ENCODE measurements around the gene SRRM4. TPM values are rescaled to one million over a fixed set of nuclear protein-coding genes. Genes with fewer than 3 reads are reported as not detected.
"Not testable (repeated sequence)": the region's sequence is repeated elsewhere in the genome, so short reads cannot be mapped to it uniquely, and the experiment has no call there.

Gene SRRM4
- total RNA-seq, 1 experiment from 2014 or later: not detected

- in situ Hi-C loops (cut with HindIII; ENCODE audit: low pct_unique_long_range_greater_than_20kb, low sequenced_read_pairs): no loop called here
- no peak for DNase-seq (ENCODE audit: low read depth)
Observed at GRCh38 chr12:119096429-119097202, 115.3 kb downstream of the SRRM4 start.

GRCh38 chr12:119100933-119101332 is 119.6 kb downstream of the SRRM4 start:
- no peak for DNase-seq (ENCODE audit: low read depth)
- in situ Hi-C loops (cut with HindIII; ENCODE audit: low pct_unique_long_range_greater_than_20kb, low sequenced_read_pairs): no loop called here

GRCh38 chr12:119102274-119102673 is 120.9 kb downstream of the SRRM4 start:
- in situ Hi-C loops (cut with HindIII; ENCODE audit: low pct_unique_long_range_greater_than_20kb, low sequenced_read_pairs): no loop called here

GRCh38 chr12:119102714-119103113 is 121.4 kb downstream of the SRRM4 start:
- in situ Hi-C loops (cut with HindIII; ENCODE audit: low pct_unique_long_range_greater_than_20kb, low sequenced_read_pairs): no loop called here

More at GRCh38 chr12:119102274-119102673, 120.9 kb downstream of the SRRM4 start:
- DNase-seq (ENCODE audit: low read depth): no peak

GRCh38 chr12:119104969-119105368 is 123.6 kb downstream of the SRRM4 start:
- in situ Hi-C loops (cut with HindIII; ENCODE audit: low pct_unique_long_range_greater_than_20kb, low sequenced_read_pairs); DNase-seq (ENCODE audit: low read depth): not testable (repeated sequence)

More at GRCh38 chr12:119102714-119103113, 121.4 kb downstream of the SRRM4 start:
- DNase-seq (ENCODE audit: low read depth): no peak

GRCh38 chr12:119113496-119113986 is 132.2 kb downstream of the SRRM4 start:
- no peak for DNase-seq (ENCODE audit: low read depth)
- in situ Hi-C loops (cut with HindIII; ENCODE audit: low pct_unique_long_range_greater_than_20kb, low sequenced_read_pairs): no loop called here

GRCh38 chr12:119114294-119114693 is 133.0 kb downstream of the SRRM4 start:
- no peak for DNase-seq (ENCODE audit: low read depth)
- in situ Hi-C loops (cut with HindIII; ENCODE audit: low pct_unique_long_range_greater_than_20kb, low sequenced_read_pairs): no loop called here

- peak; percentile 25 for DNase-seq (ENCODE audit: low read depth)
- in situ Hi-C loops (cut with HindIII; ENCODE audit: low pct_unique_long_range_greater_than_20kb, low sequenced_read_pairs): no loop called here
Observed at GRCh38 chr12:119115296-119115905, 134.1 kb downstream of the SRRM4 start.

GRCh38 chr12:119117936-119118335 is 136.6 kb downstream of the SRRM4 start:
- DNase-seq (ENCODE audit: low read depth): no peak
- in situ Hi-C loops (cut with HindIII; ENCODE audit: low pct_unique_long_range_greater_than_20kb, low sequenced_read_pairs): no loop called here

GRCh38 chr12:119118625-119119024 is 137.3 kb downstream of the SRRM4 start:
- DNase-seq (ENCODE audit: low read depth): no peak
- in situ Hi-C loops (cut with HindIII; ENCODE audit: low pct_unique_long_range_greater_than_20kb, low sequenced_read_pairs): no loop called here

- in situ Hi-C loops (cut with HindIII; ENCODE audit: low pct_unique_long_range_greater_than_20kb, low sequenced_read_pairs): no loop called here
- no peak for DNase-seq (ENCODE audit: low read depth)
Observed at GRCh38 chr12:119122047-119122446, 140.7 kb downstream of the SRRM4 start.

- in situ Hi-C loops (cut with HindIII; ENCODE audit: low pct_unique_long_range_greater_than_20kb, low sequenced_read_pairs): no loop called here
- DNase-seq (ENCODE audit: low read depth): no peak
Observed at GRCh38 chr12:119122751-119123150, 141.4 kb downstream of the SRRM4 start.

- in situ Hi-C loops (cut with HindIII; ENCODE audit: low pct_unique_long_range_greater_than_20kb, low sequenced_read_pairs): no loop called here
- DNase-seq (ENCODE audit: low read depth): no peak
Observed at GRCh38 chr12:119128527-119128926, 147.2 kb downstream of the SRRM4 start.

- DNase-seq (ENCODE audit: low read depth): no peak
- in situ Hi-C loops (cut with HindIII; ENCODE audit: low pct_unique_long_range_greater_than_20kb, low sequenced_read_pairs): no loop called here
Observed at GRCh38 chr12:119129827-119130434, 148.6 kb downstream of the SRRM4 start.

GRCh38 chr12:119130523-119130922 is 149.2 kb downstream of the SRRM4 start:
- no peak for DNase-seq (ENCODE audit: low read depth)
- in situ Hi-C loops (cut with HindIII; ENCODE audit: low pct_unique_long_range_greater_than_20kb, low sequenced_read_pairs): no loop called here

GRCh38 chr12:119134284-119135072 is 153.1 kb downstream of the SRRM4 start:
- in situ Hi-C loops (cut with HindIII; ENCODE audit: low pct_unique_long_range_greater_than_20kb, low sequenced_read_pairs): no loop called here
- no peak for DNase-seq (ENCODE audit: low read depth)

- in situ Hi-C loops (cut with HindIII; ENCODE audit: low pct_unique_long_range_greater_than_20kb, low sequenced_read_pairs): no loop called here
- DNase-seq (ENCODE audit: low read depth): no peak
Observed at GRCh38 chr12:119136811-119137410, 155.6 kb downstream of the SRRM4 start.

GRCh38 chr12:119139448-119139847 is 158.1 kb downstream of the SRRM4 start:
- DNase-seq (ENCODE audit: low read depth): no peak
- in situ Hi-C loops (cut with HindIII; ENCODE audit: low pct_unique_long_range_greater_than_20kb, low sequenced_read_pairs): no loop called here
